PFSK-1 (cell line): ENCODE data around the gene TRIM25.

Experiments used
- FOXP2 ChIP-seq: optimal IDR thresholded peaks from 2 replicates; pipeline ENCODE3; 2011; ENCODE audit warnings: borderline replicate concordance, control low read depth, inconsistent platforms; ENCODE audit not compliant: insufficient read depth; ENCODE audit errors: extremely low read length, extremely low read depth
- POLR2AphosphoS5 ChIP-seq: IDR thresholded peaks from 2 replicates; pipeline ENCODE4 v1.6.1; 2012; ENCODE audit warnings: low read depth, mild to moderate bottlenecking, control low read depth, low read length, moderate library complexity
- SIN3A ChIP-seq: IDR thresholded peaks from 2 replicates; pipeline ENCODE4 v1.6.1; 2012; ENCODE audit warnings: mild to moderate bottlenecking, low read length, moderate library complexity, borderline replicate concordance; ENCODE audit not compliant: insufficient read depth
- TAF1 ChIP-seq: IDR thresholded peaks from 2 replicates; pipeline ENCODE4 v1.6.1; 2012; ENCODE audit warnings: low read length, control low read depth, borderline replicate concordance; ENCODE audit not compliant: insufficient read depth
- TF ChIP-seq, protein P1 (sequence below), 2 experiments: IDR thresholded peaks; 2 replicates each; pipeline versions ENCODE4 v1.6.1 to v1.8.0; 2011 to 2012; ENCODE audit warnings: low read depth in 2 of 2, low read length in 2 of 2, control low read depth in 1 of 2, inconsistent platforms in 1 of 2, mild to moderate bottlenecking in 1 of 2, moderate library complexity in 1 of 2; ENCODE audit not compliant: insufficient read depth in 1 of 2

TRIM25 gene

DNA sequence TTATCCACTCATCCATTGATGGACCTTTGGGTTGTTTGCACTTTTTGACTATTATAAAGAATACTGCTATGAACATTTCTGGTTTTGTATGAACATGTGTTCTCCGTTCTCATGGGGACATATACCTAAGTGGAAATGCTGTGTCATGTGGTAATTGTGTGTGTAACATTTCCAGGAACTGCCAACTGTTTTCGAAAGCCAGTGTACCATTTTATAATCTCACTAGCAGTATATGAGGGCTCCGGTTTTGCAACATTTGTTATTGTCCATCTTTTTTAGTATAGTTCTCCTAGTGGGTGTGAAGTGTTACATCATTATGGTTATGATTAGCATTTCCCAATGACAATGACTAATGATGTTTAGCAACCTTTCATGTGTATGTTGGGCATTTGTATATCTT, 5.1 kb upstream of the TRIM25 start:
- no peak for TF ChIP-seq SIN3A
- TF ChIP-seq POLR2AphosphoS5 = no peak
- TF ChIP-seq, protein P1, sequence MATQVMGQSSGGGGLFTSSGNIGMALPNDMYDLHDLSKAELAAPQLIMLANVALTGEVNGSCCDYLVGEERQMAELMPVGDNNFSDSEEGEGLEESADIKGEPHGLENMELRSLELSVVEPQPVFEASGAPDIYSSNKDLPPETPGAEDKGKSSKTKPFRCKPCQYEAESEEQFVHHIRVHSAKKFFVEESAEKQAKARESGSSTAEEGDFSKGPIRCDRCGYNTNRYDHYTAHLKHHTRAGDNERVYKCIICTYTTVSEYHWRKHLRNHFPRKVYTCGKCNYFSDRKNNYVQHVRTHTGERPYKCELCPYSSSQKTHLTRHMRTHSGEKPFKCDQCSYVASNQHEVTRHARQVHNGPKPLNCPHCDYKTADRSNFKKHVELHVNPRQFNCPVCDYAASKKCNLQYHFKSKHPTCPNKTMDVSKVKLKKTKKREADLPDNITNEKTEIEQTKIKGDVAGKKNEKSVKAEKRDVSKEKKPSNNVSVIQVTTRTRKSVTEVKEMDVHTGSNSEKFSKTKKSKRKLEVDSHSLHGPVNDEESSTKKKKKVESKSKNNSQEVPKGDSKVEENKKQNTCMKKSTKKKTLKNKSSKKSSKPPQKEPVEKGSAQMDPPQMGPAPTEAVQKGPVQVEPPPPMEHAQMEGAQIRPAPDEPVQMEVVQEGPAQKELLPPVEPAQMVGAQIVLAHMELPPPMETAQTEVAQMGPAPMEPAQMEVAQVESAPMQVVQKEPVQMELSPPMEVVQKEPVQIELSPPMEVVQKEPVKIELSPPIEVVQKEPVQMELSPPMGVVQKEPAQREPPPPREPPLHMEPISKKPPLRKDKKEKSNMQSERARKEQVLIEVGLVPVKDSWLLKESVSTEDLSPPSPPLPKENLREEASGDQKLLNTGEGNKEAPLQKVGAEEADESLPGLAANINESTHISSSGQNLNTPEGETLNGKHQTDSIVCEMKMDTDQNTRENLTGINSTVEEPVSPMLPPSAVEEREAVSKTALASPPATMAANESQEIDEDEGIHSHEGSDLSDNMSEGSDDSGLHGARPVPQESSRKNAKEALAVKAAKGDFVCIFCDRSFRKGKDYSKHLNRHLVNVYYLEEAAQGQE (IDR thresholded peaks at IDR 0.05; ENCODE audit: insufficient read depth in 1 of 2, low read depth in 2 of 2, low read length in 2 of 2) = no peak
- TF ChIP-seq FOXP2 = no peak
- no peak for TF ChIP-seq TAF1

DNA sequence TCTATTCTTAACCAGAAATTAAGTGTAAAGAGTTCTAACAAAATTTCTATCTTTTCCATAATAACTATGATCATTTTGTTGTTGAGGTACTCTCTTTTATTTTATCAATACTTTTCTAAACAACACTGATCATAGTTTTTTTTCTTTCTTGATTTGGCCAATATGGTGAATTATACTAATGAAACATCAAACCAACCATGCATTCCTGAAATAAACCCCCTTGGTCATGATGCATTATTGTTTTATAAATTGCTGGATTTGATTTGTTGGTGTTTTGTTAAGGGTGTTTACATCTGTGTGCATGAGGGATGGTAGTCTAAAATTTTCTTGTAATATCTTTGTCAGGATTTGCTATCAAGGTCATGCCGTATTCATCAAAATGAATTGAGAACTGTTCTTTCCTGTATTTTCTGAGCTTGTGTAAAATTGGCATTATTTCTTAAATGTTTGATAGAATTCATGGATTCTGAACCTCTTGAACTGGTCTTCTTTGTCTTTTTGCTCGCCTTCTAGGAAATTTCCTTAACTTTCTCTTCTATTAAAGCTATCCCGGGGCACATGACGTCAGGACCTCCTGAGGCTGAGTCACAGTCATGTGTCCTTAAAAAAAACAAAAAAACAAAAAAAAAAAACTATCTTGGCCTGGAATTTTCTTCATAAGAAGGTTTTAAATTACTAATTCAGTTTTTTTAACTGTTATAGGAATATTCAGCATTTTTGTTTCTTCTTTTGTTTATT, 3.9 kb upstream of the TRIM25 start:
- TF ChIP-seq POLR2AphosphoS5 (no peak), SIN3A (no peak), FOXP2 (no peak), TAF1 (no peak)
- TF ChIP-seq, protein P1 (IDR thresholded peaks at IDR 0.05; ENCODE audit: insufficient read depth in 1 of 2, low read depth in 2 of 2, low read length in 2 of 2) = no peak

DNA sequence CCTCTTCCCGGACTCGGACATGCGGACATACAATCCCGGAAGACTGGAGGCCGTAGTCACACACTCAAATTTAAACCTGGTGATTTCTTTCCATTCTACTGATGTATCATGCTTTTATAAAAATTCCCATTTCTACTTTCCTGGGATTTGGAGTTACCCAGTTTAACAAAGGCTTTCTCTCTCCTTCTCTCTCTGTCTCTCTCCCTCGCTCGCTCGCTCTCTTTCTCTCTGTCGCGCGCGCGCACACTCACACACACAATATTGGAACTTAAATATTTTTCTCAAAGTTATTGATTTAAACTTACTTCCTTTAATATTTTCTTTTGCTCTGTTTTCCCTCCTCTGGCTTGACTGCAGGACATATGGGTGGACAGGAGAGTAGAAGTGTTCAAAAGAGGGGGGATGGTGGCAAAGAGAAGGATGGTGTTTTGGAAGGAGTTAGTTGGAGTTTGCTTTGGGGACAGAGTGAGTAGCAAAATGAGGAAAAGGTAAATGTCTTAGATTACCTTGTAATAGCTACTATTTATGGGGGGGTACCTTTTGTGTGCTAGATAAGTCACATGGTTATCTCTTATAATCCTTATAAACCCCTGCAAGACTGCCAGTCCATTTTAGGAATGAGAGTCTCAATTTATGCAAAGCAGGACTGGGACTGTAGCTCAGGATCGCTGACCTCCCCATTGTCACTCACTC, 878 bp upstream of the TRIM25 start:
- TF ChIP-seq POLR2AphosphoS5 (no peak), TAF1 (no peak), FOXP2 (no peak), SIN3A (no peak)
- TF ChIP-seq, protein P1 (IDR thresholded peaks at IDR 0.05; ENCODE audit: insufficient read depth in 1 of 2, low read depth in 2 of 2, low read length in 2 of 2) = no peak

DNA sequence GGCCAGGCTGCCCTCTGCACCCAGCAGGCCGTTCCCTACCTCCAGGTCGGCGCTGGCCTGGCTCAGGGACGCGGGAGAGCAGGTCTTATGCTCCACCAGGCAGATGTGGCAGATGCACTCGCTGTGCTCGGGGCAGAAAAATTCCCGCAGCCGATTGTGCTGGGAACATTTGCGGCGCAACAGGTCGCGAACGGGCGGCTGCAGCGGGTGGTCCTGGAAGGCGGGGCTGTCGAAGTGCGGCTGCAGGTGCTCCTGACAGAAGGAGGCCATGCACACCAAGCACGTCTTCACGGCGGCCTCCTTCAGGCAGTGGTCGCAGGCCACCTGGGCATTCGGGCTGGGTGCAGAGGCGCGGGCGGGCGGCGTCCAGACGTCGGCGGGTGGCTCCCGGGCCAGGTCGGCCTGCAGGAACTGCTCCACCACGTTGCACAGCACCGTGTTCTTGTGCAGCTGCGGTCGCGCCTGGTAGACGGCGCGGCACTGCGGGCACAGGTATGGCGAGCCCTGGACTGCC, 439 bp downstream of the TRIM25 start:
- no peak for TF ChIP-seq POLR2AphosphoS5
- no peak for TF ChIP-seq TAF1
- TF ChIP-seq, protein P1 (IDR thresholded peaks at IDR 0.05; ENCODE audit: insufficient read depth in 1 of 2, low read depth in 2 of 2, low read length in 2 of 2) = no peak
- no peak for TF ChIP-seq SIN3A
- TF ChIP-seq FOXP2 = no peak
